ENCODE measurements around the gene PSD4. TPM values are rescaled to one million over a fixed set of nuclear protein-coding genes. Genes with fewer than 3 reads are reported as not detected.
A peak's percentile ranks its signal among the peaks of the same experiment; 100 is the strongest.

Gene PSD4
- total RNA-seq, 1 donor from 2014 or later = 11.2 TPM

- no peak for DNase-seq (ENCODE audit: low spot score in 2 of 2)
- Histone ChIP-seq H3K9me3 (no peaks in the 10 kb centered on the region), H3K4me3 (no peak overlapping the region), H3K36me3 (no peaks in the 10 kb centered on the region), H3K4me1 (no peaks in the 10 kb centered on the region), H3K27ac (no peak overlapping the region), H3K27me3 (no peaks in the 10 kb centered on the region)
- intact Hi-C loops (cut with DNase I) = loop anchor here (2.0 kb wide), 1 partner anchor 51 kb away; no protein-coding TSS in a partner anchor
- TF ChIP-seq CTCF (IDR thresholded peaks at IDR 0.05) = no peak
Measured at GRCh38 chr2:113197347-113198047, 23.7 kb downstream of the PSD4 start.

- Histone ChIP-seq H3K9me3 (no peaks in the 10 kb centered on the region), H3K4me1 (no peaks in the 10 kb centered on the region), H3K27me3 (no peaks in the 10 kb centered on the region), H3K36me3 (no peaks in the 10 kb centered on the region), H3K4me3 (peak overlapping the region; percentile 75 to 87), H3K27ac (no peak overlapping the region)
- intact Hi-C loops (cut with DNase I) = loop anchor here (2.0 kb wide), 1 partner anchor 51 kb away; no protein-coding TSS in a partner anchor
- no peak for DNase-seq (ENCODE audit: low spot score in 2 of 2)
- no peak for TF ChIP-seq CTCF (IDR thresholded peaks at IDR 0.05)
Measured at GRCh38 chr2:113198048-113198789, 24.4 kb downstream of the PSD4 start.

GRCh38 chr2:113198790-113199612 is 25.2 kb downstream of the PSD4 start:
- no peaks in the 10 kb centered on the region for H3K4me1 ChIP-seq
- H3K27me3 ChIP-seq = no peaks in the 10 kb centered on the region
- peak overlapping the region in 1 of 2 donors; percentile 61 for H3K27ac ChIP-seq
- peak; percentile 70 to 91 (median 91) for TF ChIP-seq CTCF (IDR thresholded peaks at IDR 0.05)
- H3K9me3 ChIP-seq = no peaks in the 10 kb centered on the region
- intact Hi-C loops (cut with DNase I) = loop anchor here (1.0 to 2.0 kb wide), 2 partner anchors 41 to 50 kb away; no protein-coding TSS in a partner anchor
- DNase-seq (ENCODE audit: low spot score in 2 of 2) = peak in 1 of 2 donors; percentile 81
- H3K4me3 ChIP-seq = peak overlapping the region; percentile 75 to 87
- H3K36me3 ChIP-seq = no peaks in the 10 kb centered on the region

GRCh38 chr2:113200236-113200635 is 26.5 kb downstream of the PSD4 start:
- intact Hi-C loops (cut with DNase I) = no loop called here
- no peak for DNase-seq (ENCODE audit: low spot score in 2 of 2)

More at GRCh38 chr2:113200236-113200635, 26.5 kb downstream of the PSD4 start:
- Histone ChIP-seq H3K4me3 (no peak overlapping the region), H3K4me1 (no peaks in the 10 kb centered on the region), H3K27me3 (no peaks in the 10 kb centered on the region), H3K36me3 (no peaks in the 10 kb centered on the region), H3K9me3 (no peaks in the 10 kb centered on the region), H3K27ac (no peak overlapping the region)
- TF ChIP-seq CTCF (IDR thresholded peaks at IDR 0.05) = no peak
